ENCODE results near the gene GABPB2. TPM values are rescaled to one million over a fixed set of nuclear protein-coding genes. Genes with fewer than 3 reads are reported as not detected.

GABPB2 gene
- total RNA-seq, 1 experiment from 2014 or later: 8.1 TPM

- in situ Hi-C loops (cut with HindIII; ENCODE audit: low pct_unique_long_range_greater_than_20kb, low sequenced_read_pairs): no loop called here
- no peak for DNase-seq (ENCODE audit: low read depth, low spot score)
These were observed 10.4 kb upstream of the GABPB2 start, which contains the start of gene MLLT11 for GRCh38 chr1:151060007-151060656. Gene MLLT11, plus strand, starts transcription at chr1:151060397. Its CDS starts 6,828 bp downstream, at chr1:151067225.

DNA sequence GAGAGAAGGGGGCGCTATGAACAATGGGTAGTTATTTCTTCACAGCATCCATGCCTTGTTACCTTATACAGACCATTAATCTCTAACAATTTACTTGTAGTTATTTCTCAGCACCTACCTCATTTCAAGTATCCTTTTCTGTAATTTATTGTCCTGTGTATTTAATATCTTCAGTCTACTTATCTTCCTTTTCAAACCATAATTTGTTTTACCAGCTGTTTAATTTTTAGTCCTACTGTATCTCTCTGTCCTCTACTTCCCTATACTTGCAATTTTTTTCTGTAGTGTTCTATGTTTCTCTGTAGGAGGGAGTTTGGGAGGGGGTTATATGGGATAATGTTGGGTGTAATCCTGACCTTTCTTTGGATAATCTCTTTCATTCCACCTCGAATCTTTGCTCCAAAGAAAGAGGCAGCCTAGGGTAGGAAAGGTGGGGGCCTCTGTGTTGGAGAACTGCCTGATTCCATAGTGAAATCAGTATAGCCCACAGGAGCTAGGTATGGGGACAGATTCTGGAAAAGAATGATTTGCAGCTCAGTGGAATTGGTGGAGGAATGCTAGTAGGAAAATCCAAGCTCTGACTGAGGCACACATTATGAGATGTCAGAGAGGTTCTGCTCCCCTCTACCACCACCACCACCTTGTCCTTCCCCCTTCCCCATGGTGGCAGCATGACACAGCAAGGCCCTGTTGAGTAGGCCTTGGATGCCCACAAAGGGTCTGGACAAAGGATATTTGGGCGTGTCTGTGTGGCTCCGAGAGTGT, 9.7 kb upstream of the GABPB2 start:
- Histone ChIP-seq H3K36me3 (ENCODE audit: control insufficient read depth, insufficient read depth, low read length) (peaks cover 3% of the 10 kb centered on the region), H3K4me1 (ENCODE audit: control insufficient read depth, insufficient read depth, low read length) (peaks cover 21% of the 10 kb centered on the region), H3K9me3 (ENCODE audit: control insufficient read depth, insufficient read depth, low read depth, low read length) (no peaks in the 10 kb centered on the region), H3K27ac (ENCODE audit: low read length) (peak overlapping the region; percentile 97), H3K27me3 (ENCODE audit: control insufficient read depth, insufficient read depth, low read length) (no peaks in the 10 kb centered on the region), H3K4me3 (ENCODE audit: low read depth in 2 of 2, low read length in 2 of 2) (peak overlapping the region; percentile 94 to 99)
- DNase-seq (ENCODE audit: low read depth, low spot score): no peak
- intact Hi-C loops (cut with micrococcal nuclease; ENCODE audit: unreplicated experiment): no loop called here
- CTCF ChIA-PET: interaction anchor here (1.3 kb wide), 1 partner anchor 13 kb away, joined by 4 read pairs; the partner anchor contains the start of gene C1orf56
- no TSS peak for BruUV-seq (replicated peaks)
- ATAC-seq: peak; percentile 9
- POLR2A ChIA-PET: interaction anchor here (0.6 kb wide), 1 partner anchor 9 kb away, joined by 5 read pairs; no protein-coding TSS in a partner anchor
- TF ChIP-seq, protein P1, sequence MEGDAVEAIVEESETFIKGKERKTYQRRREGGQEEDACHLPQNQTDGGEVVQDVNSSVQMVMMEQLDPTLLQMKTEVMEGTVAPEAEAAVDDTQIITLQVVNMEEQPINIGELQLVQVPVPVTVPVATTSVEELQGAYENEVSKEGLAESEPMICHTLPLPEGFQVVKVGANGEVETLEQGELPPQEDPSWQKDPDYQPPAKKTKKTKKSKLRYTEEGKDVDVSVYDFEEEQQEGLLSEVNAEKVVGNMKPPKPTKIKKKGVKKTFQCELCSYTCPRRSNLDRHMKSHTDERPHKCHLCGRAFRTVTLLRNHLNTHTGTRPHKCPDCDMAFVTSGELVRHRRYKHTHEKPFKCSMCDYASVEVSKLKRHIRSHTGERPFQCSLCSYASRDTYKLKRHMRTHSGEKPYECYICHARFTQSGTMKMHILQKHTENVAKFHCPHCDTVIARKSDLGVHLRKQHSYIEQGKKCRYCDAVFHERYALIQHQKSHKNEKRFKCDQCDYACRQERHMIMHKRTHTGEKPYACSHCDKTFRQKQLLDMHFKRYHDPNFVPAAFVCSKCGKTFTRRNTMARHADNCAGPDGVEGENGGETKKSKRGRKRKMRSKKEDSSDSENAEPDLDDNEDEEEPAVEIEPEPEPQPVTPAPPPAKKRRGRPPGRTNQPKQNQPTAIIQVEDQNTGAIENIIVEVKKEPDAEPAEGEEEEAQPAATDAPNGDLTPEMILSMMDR (IDR thresholded peaks at IDR 0.05): no peak
- TF ChIP-seq POLR2AphosphoS5 (IDR thresholded peaks at IDR 0.05; ENCODE audit: low read depth, low read length): no peak
- TF ChIP-seq SIN3A (IDR thresholded peaks at IDR 0.05; ENCODE audit: borderline replicate concordance, insufficient read depth, low read depth, low read length): no peak
- no peak for TF ChIP-seq REST (IDR thresholded peaks at IDR 0.05; ENCODE audit: insufficient read depth in 1 of 2, low read depth in 2 of 2, low read length in 1 of 2)
- TF ChIP-seq TCF7L2 (IDR thresholded peaks at IDR 0.05; ENCODE audit: low read depth, low read length): no peak
- in situ Hi-C loops (cut with HindIII; ENCODE audit: low pct_unique_long_range_greater_than_20kb, low sequenced_read_pairs): no loop called here

More at GRCh38 chr1:151060007-151060656, 10.4 kb upstream of the GABPB2 start, which contains the start of gene MLLT11:
- peaks cover 5% of the 10 kb centered on the region for H3K36me3 ChIP-seq (ENCODE audit: control insufficient read depth, insufficient read depth, low read length)
- peaks cover 21% of the 10 kb centered on the region for H3K4me1 ChIP-seq (ENCODE audit: control insufficient read depth, insufficient read depth, low read length)
- no peaks in the 10 kb centered on the region for H3K27me3 ChIP-seq (ENCODE audit: control insufficient read depth, insufficient read depth, low read length)
- no peaks in the 10 kb centered on the region for H3K9me3 ChIP-seq (ENCODE audit: control insufficient read depth, insufficient read depth, low read depth, low read length)
- H3K4me3 ChIP-seq (ENCODE audit: low read depth in 2 of 2, low read length in 2 of 2): peak within 1 kb of the TSS; percentile 94 to 99
- H3K27ac ChIP-seq (ENCODE audit: low read length): peak within 1 kb of the TSS; percentile 97
- ATAC-seq: peak; percentile 78
- ChIA-PET POLR2A (no interaction called here), CTCF (interaction anchor here (0.6 to 1.3 kb wide), 3 partner anchors 11 to 343 kb away, joined by 4 to 9 read pairs (median 4); partner anchors contain the start of gene C1orf56)
- intact Hi-C loops (cut with micrococcal nuclease; ENCODE audit: unreplicated experiment): no loop called here
- TF ChIP-seq POLR2AphosphoS5 (IDR thresholded peaks at IDR 0.05; ENCODE audit: low read depth, low read length): no peak
- TF ChIP-seq TCF7L2 (IDR thresholded peaks at IDR 0.05; ENCODE audit: low read depth, low read length): no peak
- TF ChIP-seq, protein P1 (IDR thresholded peaks at IDR 0.05): no peak
- TSS peak; percentile 84 for BruUV-seq (replicated peaks)

Data from Panc1 (cell line).